HEK293 (cell line): ENCODE results near the gene GPR18.

Source experiments
- CTCF ChIA-PET: fragments of 350-600 bp; formaldehyde crosslinking; extraction: SDS; loops from one replicate; lab custom pipeline; 2021; ENCODE audit warnings: antibody characterized with exemption; lab: Yijun Ruan, JAX
- POLR2A ChIA-PET: fragments of 300-600 bp; formaldehyde crosslinking; extraction: SDS; loops from one replicate; lab custom pipeline; 2020; ENCODE audit warnings: antibody characterized with exemption, inconsistent platforms; lab: Yijun Ruan, JAX
- H3K27ac ChIP-seq: fragments of 200-500 bp; sonication (Bioruptor generic); 2 replicates; pipeline ENCODE4 v1.5.1; 2014; ENCODE audit warnings: low read depth, low read length, control low read depth, inconsistent platforms; ENCODE audit errors: extremely low read depth
- H3K36me3 ChIP-seq, 2 experiments: fragments of 200-500 bp in 1 of 2; sonication (Bioruptor generic) in 1 of 2; 1 replicate in 1 of 2; 2 replicates in 1 of 2; pipeline ENCODE4 v1.5.1; 2014 to 2017; ENCODE audit warnings: inconsistent platforms in 2 of 2, low read length in 2 of 2; ENCODE audit not compliant: control insufficient read depth in 2 of 2, insufficient read depth in 1 of 2
- H3K4me1 ChIP-seq: fragments of 200-500 bp; sonication (Bioruptor generic); 2 replicates; pipeline ENCODE4 v1.5.1; 2014; ENCODE audit warnings: mild to moderate bottlenecking, low read length, inconsistent platforms; ENCODE audit not compliant: control insufficient read depth, insufficient read depth
- H3K4me3 ChIP-seq: 2 replicates; pipeline ENCODE4 v1.5.1; 2011; ENCODE audit warnings: low read depth, mild to moderate bottlenecking, control low read depth, low read length, moderate library complexity
- H3K9me3 ChIP-seq: fragments of 200-500 bp; sonication (Bioruptor generic); 2 replicates; pipeline ENCODE4 v1.5.1; 2014; ENCODE audit warnings: low read depth, low read length, inconsistent platforms; ENCODE audit not compliant: control insufficient read depth, insufficient read depth
- AEBP2 ChIP-seq: fragments of 450-650 bp; formaldehyde crosslinking; IDR thresholded peaks from 2 replicates; pipeline ENCODE4 v1.5.1; 2016; ENCODE audit warnings: missing biosample characterization, missing genetic modification characterization, borderline replicate concordance
- BCL11A ChIP-seq: fragments of 450-650 bp; formaldehyde crosslinking; IDR thresholded peaks from 2 replicates; pipeline ENCODE4 v1.5.1; 2016; ENCODE audit warnings: low read depth, missing biosample characterization, missing genetic modification characterization
- PRDM10 ChIP-seq: fragments of 450-650 bp; formaldehyde crosslinking; IDR thresholded peaks from 2 replicates; pipeline ENCODE4 v1.5.1; 2016; ENCODE audit warnings: missing biosample characterization, missing genetic modification characterization
- SP3 ChIP-seq: fragments of 450-650 bp; formaldehyde crosslinking; IDR thresholded peaks from 2 replicates; pipeline ENCODE4 v1.5.1; 2016; ENCODE audit warnings: missing biosample characterization, missing genetic modification characterization
- TSHZ1 ChIP-seq: fragments of 450-650 bp; formaldehyde crosslinking; IDR thresholded peaks from 2 replicates; pipeline ENCODE4 v1.5.1; 2016; ENCODE audit warnings: missing biosample characterization, missing genetic modification characterization, borderline replicate concordance
- ZBTB11 ChIP-seq: fragments of 450-650 bp; formaldehyde crosslinking; conservative IDR thresholded peaks from 2 replicates; pipeline ENCODE4 v1.5.1; 2016; ENCODE audit warnings: low read depth, missing biosample characterization, missing genetic modification characterization
- ZBTB8A ChIP-seq: fragments of 450-650 bp; formaldehyde crosslinking; IDR thresholded peaks from 2 replicates; pipeline ENCODE4 v1.5.1; 2016; ENCODE audit warnings: missing biosample characterization, missing genetic modification characterization
- ZIC2 ChIP-seq: fragments of 450-650 bp; formaldehyde crosslinking; IDR thresholded peaks from 2 replicates; pipeline ENCODE4 v1.5.1; 2016; ENCODE audit warnings: missing biosample characterization, missing genetic modification characterization
- ZNF10 ChIP-seq: fragments of 450-650 bp; formaldehyde crosslinking; IDR thresholded peaks from 2 replicates; pipeline ENCODE4 v1.5.1; 2017; ENCODE audit warnings: missing biosample characterization, missing genetic modification characterization
- ZNF140 ChIP-seq: fragments of 450-650 bp; formaldehyde crosslinking; IDR thresholded peaks from 2 replicates; pipeline ENCODE4 v1.5.1; 2016; ENCODE audit warnings: missing biosample characterization, missing genetic modification characterization
- ZNF169 ChIP-seq: fragments of 450-650 bp; formaldehyde crosslinking; IDR thresholded peaks from 2 replicates; pipeline ENCODE4 v1.5.1; 2016; ENCODE audit warnings: missing biosample characterization, missing genetic modification characterization
- ZNF280C ChIP-seq: fragments of 450-650 bp; formaldehyde crosslinking; IDR thresholded peaks from 2 replicates; pipeline ENCODE4 v1.5.1; 2016; ENCODE audit warnings: missing biosample characterization, missing genetic modification characterization
- ZNF394 ChIP-seq: fragments of 450-650 bp; formaldehyde crosslinking; IDR thresholded peaks from 2 replicates; pipeline ENCODE4 v1.5.1; 2016; ENCODE audit warnings: missing biosample characterization, missing genetic modification characterization, mild to moderate bottlenecking, moderate library complexity, borderline replicate concordance
- ZNF398 ChIP-seq: fragments of 450-650 bp; formaldehyde crosslinking; IDR thresholded peaks from 2 replicates; pipeline ENCODE4 v1.5.1; 2017; ENCODE audit warnings: missing biosample characterization, missing genetic modification characterization
- ZNF433 ChIP-seq: fragments of 450-650 bp; formaldehyde crosslinking; IDR thresholded peaks from 2 replicates; pipeline ENCODE4 v1.5.1; 2016; ENCODE audit warnings: missing biosample characterization, missing genetic modification characterization, low read depth
- ZNF449 ChIP-seq: fragments of 450-650 bp; formaldehyde crosslinking; IDR thresholded peaks from 2 replicates; pipeline ENCODE4 v1.5.1; 2017; ENCODE audit warnings: missing biosample characterization, mild to moderate bottlenecking, missing genetic modification characterization, moderate library complexity
- ZNF654 ChIP-seq: fragments of 450-650 bp; formaldehyde crosslinking; IDR thresholded peaks from 2 replicates; pipeline ENCODE4 v1.5.1; 2016; ENCODE audit warnings: low read depth, missing biosample characterization, missing genetic modification characterization
- ZNF76 ChIP-seq: fragments of 450-650 bp; formaldehyde crosslinking; IDR thresholded peaks from 2 replicates; pipeline ENCODE4; 2016; ENCODE audit warnings: low read depth, missing biosample characterization, missing genetic modification characterization, borderline replicate concordance

The GPR18 gene

GRCh38 chr13:99256283-99256682 lies 1.9 kb downstream of the GPR18 start (continued):
- TF ChIP-seq AEBP2 (tag by site-specific recombination) (no peak), ZNF140 (tag by site-specific recombination) (no peak), ZNF433 (no peak), ZNF449 (tag by site-specific recombination) (no peak), TSHZ1 (tag by site-specific recombination) (no peak), ZNF10 (no peak)

- POLR2A ChIA-PET = interaction anchor here (1.1 kb wide), 1 partner anchor 64 kb away, joined by 3 read pairs; no protein-coding TSS in a partner anchor
- Histone ChIP-seq H3K4me3 (no peak overlapping the region), H3K9me3 (no peaks in the 10 kb centered on the region), H3K27ac (no peak overlapping the region), H3K36me3 (peaks cover 0 to 11% of the 10 kb centered on the region in 2 experiments; a peak in 1 of 3 replicates), H3K4me1 (no peaks in the 10 kb centered on the region)
- CTCF ChIA-PET = interaction anchor here (0.8 to 2.0 kb wide), 7 partner anchors 11 to 416 kb away, joined by 3 to 9 read pairs (median 4); no protein-coding TSS in a partner anchor
- TF ChIP-seq BCL11A (tag by site-specific recombination) (no peak), ZIC2 (no peak), SP3 (tag by site-specific recombination) (no peak), ZNF654 (no peak), ZNF398 (tag by site-specific recombination) (no peak), ZBTB8A (tag by site-specific recombination) (no peak), ZNF76 (tag by site-specific recombination) (no peak), ZBTB11 (tag by site-specific recombination) (no peak), ZNF394 (tag by site-specific recombination) (no peak), ZNF169 (tag by site-specific recombination) (no peak), PRDM10 (tag by site-specific recombination) (no peak), ZNF280C (tag by site-specific recombination) (no peak)
Observed at GRCh38 chr13:99255271-99255670, 2.9 kb downstream of the GPR18 start.
